GM12801 (cell line): ENCODE data around the gene GGT5.

Source experiments
- CTCF ChIP-seq: IDR thresholded peaks from one replicate; pipeline ENCODE4 v1.5.1; 2011; ENCODE audit warnings: control low read depth; ENCODE audit not compliant: insufficient read length; ENCODE audit errors: extremely low read depth

The GGT5 gene

GRCh38 chr22:24185001-24185500 is 59.8 kb downstream of the GGT5 start:
- TF ChIP-seq CTCF: no peak

GRCh38 chr22:24184057-24184798 is 60.7 kb downstream of the GGT5 start:
- TF ChIP-seq CTCF: no peak

GRCh38 chr22:24183321-24184031 is 61.4 kb downstream of the GGT5 start:
- no peak for TF ChIP-seq CTCF

- no peak for TF ChIP-seq CTCF
Measured at GRCh38 chr22:24181996-24182899, 62.6 kb downstream of the GGT5 start.

- no peak for TF ChIP-seq CTCF
Measured at GRCh38 chr22:24181088-24181995, 63.5 kb downstream of the GGT5 start, which contains the start of gene SUSD2. TSS of gene SUSD2 (plus strand) at chr22:24181487. CDS start at chr22:24181520, 33 bp downstream.

GRCh38 chr22:24180316-24181087 is 64.4 kb downstream of the GGT5 start:
- TF ChIP-seq CTCF: no peak
